Measurements from ENCODE around the gene LSR. TPM values are rescaled to one million over a fixed set of nuclear protein-coding genes. Genes with fewer than 3 reads are reported as not detected.
"Not testable (repeated sequence)": the region's sequence is repeated elsewhere in the genome, so short reads cannot be mapped to it uniquely, and the experiment has no call there.

LSR gene
- total and polyA plus RNA-seq, 5 experiments from 2014 or later: 36.7 to 106 (median 59.9) TPM

GRCh38 chr19:35284153-35285094 is 35.6 kb downstream of the LSR start:
- Mint-ChIP-seq H3K4me3 (no peak overlapping the region), H3K9me3 (no peaks in the 10 kb centered on the region)
- no peak for ATAC-seq

DNA sequence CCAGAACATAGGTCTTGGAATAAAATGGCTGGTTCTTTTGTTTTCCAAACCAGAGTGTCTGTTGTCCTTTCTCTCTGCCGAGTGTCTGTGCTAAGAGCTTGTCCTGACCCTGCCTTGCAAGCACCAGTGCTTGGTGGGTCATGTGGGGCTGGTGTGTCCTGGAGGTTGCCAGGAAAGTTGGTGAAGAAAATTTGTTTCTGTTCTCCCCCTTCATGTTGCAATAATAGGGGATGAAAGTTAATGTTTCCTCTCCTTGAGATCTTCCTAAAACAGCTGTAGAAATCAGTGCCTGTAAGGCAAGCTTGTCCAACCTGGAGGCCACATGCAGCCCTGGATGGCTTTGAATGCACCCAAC is 36.3 kb downstream of the LSR start:
- ATAC-seq (no peak), DNase-seq (no peak)
- POLR2A ChIA-PET: interaction anchor here (1.1 kb wide), 1 partner anchor 13 kb away, joined by 3 read pairs; no protein-coding TSS in a partner anchor
- no peaks in the 10 kb centered on the region for H3K9me3 Mint-ChIP-seq
- H3K27me3 Mint-ChIP-seq: peaks cover 8 to 33% (median 12%) of the 10 kb centered on the region in 5 donors
- H3K36me3 Mint-ChIP-seq: no peaks in the 10 kb centered on the region
- H3K4me3 Mint-ChIP-seq: no peak overlapping the region
- H3K4me1 Mint-ChIP-seq: peaks cover 0 to 34% (median 7%) of the 10 kb centered on the region in 4 donors
- H3K27ac Mint-ChIP-seq: peak overlapping the region in 1 of 10 donors; percentile 52

More at GRCh38 chr19:35284153-35285094, 35.6 kb downstream of the LSR start:
- Mint-ChIP-seq H3K4me1 (peaks cover 0 to 34% (median 7%) of the 10 kb centered on the region in 4 donors), H3K27me3 (peaks cover 8 to 33% (median 12%) of the 10 kb centered on the region in 5 donors), H3K36me3 (peaks cover 0 to 1% (median 0%) of the 10 kb centered on the region in 3 donors), H3K27ac (peak overlapping the region in 3 of 10 donors; percentile 22 to 52 (median 49))
- POLR2A ChIA-PET: interaction anchor here (1.1 kb wide), 1 partner anchor 12 kb away, joined by 3 read pairs; no protein-coding TSS in a partner anchor
- no peak for DNase-seq

DNA sequence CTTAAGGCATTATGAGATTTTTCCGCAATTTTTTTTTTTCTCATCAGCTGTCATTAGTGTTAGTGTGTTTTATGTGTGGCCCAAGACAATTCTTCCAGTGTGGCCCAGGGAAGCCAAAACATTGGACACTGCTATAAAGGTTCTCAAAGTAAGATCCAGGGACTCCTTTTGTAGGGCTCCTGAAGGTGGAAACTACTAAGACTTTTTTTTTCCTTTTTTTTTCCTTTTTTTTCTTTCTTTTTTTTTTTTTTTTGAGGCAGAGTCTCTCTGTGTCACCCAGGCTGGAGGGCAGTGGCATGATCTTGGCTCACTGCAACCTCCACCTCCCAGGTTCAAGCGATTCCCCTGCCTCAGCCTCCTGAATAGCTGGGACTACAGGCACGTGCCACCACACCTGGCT is 36.7 kb downstream of the LSR start:
- not testable (repeated sequence) for H3K9me3 Mint-ChIP-seq, ATAC-seq, DNase-seq, H3K4me3 Mint-ChIP-seq, H3K36me3 Mint-ChIP-seq, H3K27ac Mint-ChIP-seq
- POLR2A ChIA-PET: interaction anchor here (0.7 kb wide), 1 partner anchor 205 kb away, joined by 5 read pairs; no protein-coding TSS in a partner anchor
- Mint-ChIP-seq H3K27me3 (peaks cover 8 to 33% (median 12%) of the 10 kb centered on the region in 5 donors), H3K4me1 (peaks cover 0 to 31% (median 7%) of the 10 kb centered on the region in 4 donors)

DNA sequence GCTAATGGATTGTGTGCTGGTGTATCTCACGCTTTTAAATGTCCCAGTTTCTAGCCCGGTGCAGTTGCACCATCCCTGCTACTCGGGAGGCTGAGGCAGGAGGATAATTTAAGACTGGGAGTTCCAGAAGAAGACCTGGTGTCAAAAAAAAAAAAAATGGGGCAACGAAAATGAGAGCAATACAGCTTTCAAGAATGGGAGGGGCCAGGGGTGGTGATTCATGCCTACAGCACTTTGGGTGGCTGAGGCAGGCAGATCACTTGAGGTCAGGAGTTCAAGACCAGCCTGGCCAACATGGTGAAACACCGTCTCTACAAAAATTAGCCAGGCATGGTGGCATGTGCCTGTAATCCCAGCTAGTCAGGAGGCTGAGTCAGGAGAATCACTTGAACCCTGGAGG is 37.3 kb downstream of the LSR start:
- H3K4me1 Mint-ChIP-seq: peaks cover 0 to 27% (median 6%) of the 10 kb centered on the region in 4 donors
- H3K27me3 Mint-ChIP-seq: peaks cover 8 to 33% (median 12%) of the 10 kb centered on the region in 5 donors
- not testable (repeated sequence) for ATAC-seq, DNase-seq, H3K4me3 Mint-ChIP-seq, H3K36me3 Mint-ChIP-seq, H3K27ac Mint-ChIP-seq, H3K9me3 Mint-ChIP-seq
- POLR2A ChIA-PET: interaction anchor here (0.7 kb wide), 1 partner anchor 206 kb away, joined by 5 read pairs; no protein-coding TSS in a partner anchor

- peaks cover 0 to 13% (median 0%) of the 10 kb centered on the region in 4 donors for H3K4me1 Mint-ChIP-seq
- no peak overlapping the region for H3K4me3 Mint-ChIP-seq
- no peaks in the 10 kb centered on the region for H3K9me3 Mint-ChIP-seq
- DNase-seq (no peak), ATAC-seq (no peak)
- H3K36me3 Mint-ChIP-seq: no peaks in the 10 kb centered on the region
- no peak overlapping the region for H3K27ac Mint-ChIP-seq
- peaks cover 8 to 31% (median 12%) of the 10 kb centered on the region in 5 donors for H3K27me3 Mint-ChIP-seq
- POLR2A ChIA-PET: interaction anchor here (1.1 kb wide), 1 partner anchor 10 kb away, joined by 3 read pairs; no protein-coding TSS in a partner anchor
These were observed 38.9 kb downstream of the LSR start for GRCh38 chr19:35287713-35288112.

- H3K4me1 Mint-ChIP-seq: peaks cover 0 to 6% (median 0%) of the 10 kb centered on the region in 4 donors
- no peaks in the 10 kb centered on the region for H3K36me3 Mint-ChIP-seq
- no peak overlapping the region for H3K4me3 Mint-ChIP-seq
- no peak for DNase-seq
- ATAC-seq: no peak
- POLR2A ChIA-PET: no interaction called here
- H3K27ac Mint-ChIP-seq: no peak overlapping the region
- H3K9me3 Mint-ChIP-seq: no peaks in the 10 kb centered on the region
- H3K27me3 Mint-ChIP-seq: peaks cover 7 to 25% (median 9%) of the 10 kb centered on the region in 5 donors
These were observed 39.5 kb downstream of the LSR start for GRCh38 chr19:35288331-35288730.

- ATAC-seq: no peak
- no peaks in the 10 kb centered on the region for H3K9me3 Mint-ChIP-seq
- no peak for DNase-seq
- no peak overlapping the region for H3K27ac Mint-ChIP-seq
- H3K4me1 Mint-ChIP-seq: peaks cover 0 to 5% (median 0%) of the 10 kb centered on the region in 4 donors
- H3K27me3 Mint-ChIP-seq: peaks cover 4 to 19% (median 9%) of the 10 kb centered on the region in 5 donors
- POLR2A ChIA-PET: interaction anchor here (0.5 kb wide), 1 partner anchor 13 kb away, joined by 3 read pairs; no protein-coding TSS in a partner anchor
- no peak overlapping the region for H3K4me3 Mint-ChIP-seq
- no peaks in the 10 kb centered on the region for H3K36me3 Mint-ChIP-seq
These were observed 40.1 kb downstream of the LSR start for GRCh38 chr19:35288906-35289305.

GRCh38 chr19:35290381-35291127 is 41.8 kb downstream of the LSR start:
- POLR2A ChIA-PET: no interaction called here
- Mint-ChIP-seq H3K27me3 (peaks cover 0 to 6% (median 0%) of the 10 kb centered on the region in 5 donors), H3K9me3 (no peaks in the 10 kb centered on the region), H3K36me3 (no peaks in the 10 kb centered on the region), H3K4me3 (no peak overlapping the region), H3K27ac (peak overlapping the region in 1 of 10 donors; percentile 57), H3K4me1 (peaks cover under 1 to 9% (median 3%) of the 10 kb centered on the region in 4 donors)
- DNase-seq: no peak
- ATAC-seq: no peak

- no peak for DNase-seq
- Mint-ChIP-seq H3K36me3 (no peaks in the 10 kb centered on the region), H3K4me3 (no peak overlapping the region), H3K9me3 (no peaks in the 10 kb centered on the region), H3K4me1 (peaks cover 6 to 11% (median 8%) of the 10 kb centered on the region in 4 donors), H3K27ac (peak overlapping the region in 1 of 10 donors; percentile 57), H3K27me3 (peaks cover 0 to 4% (median 0%) of the 10 kb centered on the region in 5 donors)
- no peak for ATAC-seq
- POLR2A ChIA-PET: no interaction called here
These were observed 42.5 kb downstream of the LSR start for GRCh38 chr19:35291259-35291658.

- POLR2A ChIA-PET: no interaction called here
- Mint-ChIP-seq H3K27me3 (peaks cover 0 to 4% (median 0%) of the 10 kb centered on the region in 5 donors), H3K36me3 (no peaks in the 10 kb centered on the region), H3K27ac (peak within 1 kb of the TSS in 2 of 10 donors; percentile 24 to 57), H3K9me3 (no peaks in the 10 kb centered on the region), H3K4me1 (peaks cover 6 to 12% (median 8%) of the 10 kb centered on the region in 4 donors), H3K4me3 (no peak within 1 kb of the TSS)
- DNase-seq (no peak), ATAC-seq (no peak)
These were observed 43.1 kb downstream of the LSR start, which contains the start of gene MAG for GRCh38 chr19:35291916-35292315. Gene MAG (plus strand): TSS chr19:35292161. CDS start chr19:35295409, 3,248 bp downstream.

- peaks cover 6 to 12% (median 8%) of the 10 kb centered on the region in 4 donors for H3K4me1 Mint-ChIP-seq
- H3K36me3 Mint-ChIP-seq: no peaks in the 10 kb centered on the region
- POLR2A ChIA-PET: no interaction called here
- H3K9me3 Mint-ChIP-seq: no peaks in the 10 kb centered on the region
- H3K27ac Mint-ChIP-seq: peak overlapping the region in 2 of 10 donors; percentile 4 to 24
- ATAC-seq: no peak
- no peak overlapping the region for H3K4me3 Mint-ChIP-seq
- no peak for DNase-seq
- H3K27me3 Mint-ChIP-seq: no peaks in the 10 kb centered on the region
These were observed 43.9 kb downstream of the LSR start for GRCh38 chr19:35292421-35293362.
